KMS-11 (cell line): Measurements from ENCODE around the gene AP5Z1.

ENCODE experiments used
- H2AFZ ChIP-seq: fragments of 200-600 bp; sonication (generic); 2 replicates; pipeline ENCODE4 v1.6.1; 2016; ENCODE audit warnings: antibody characterized with exemption, mixed run types, low read depth
- H3K27ac ChIP-seq: fragments of 200-600 bp; sonication (generic); 2 replicates; pipeline ENCODE4 v1.6.1; 2016; ENCODE audit warnings: mild to moderate bottlenecking, mixed run types
- H3K27me3 ChIP-seq: fragments of 200-600 bp; sonication (generic); 2 replicates; pipeline ENCODE4 v1.6.1; 2017; ENCODE audit warnings: mild to moderate bottlenecking, low read depth, mixed run types, moderate library complexity; ENCODE audit not compliant: insufficient read depth
- H3K36me3 ChIP-seq: fragments of 200-600 bp; sonication (generic); 2 replicates; pipeline ENCODE4 v1.6.1; 2017; ENCODE audit warnings: mild to moderate bottlenecking, mixed run types; ENCODE audit not compliant: insufficient read depth
- H3K4me1 ChIP-seq: fragments of 200-600 bp; sonication (generic); 2 replicates; pipeline ENCODE4 v1.6.1; 2016; ENCODE audit warnings: mild to moderate bottlenecking, low read depth, mixed run types; ENCODE audit not compliant: poor library complexity, severe bottlenecking
- H3K4me2 ChIP-seq: fragments of 200-600 bp; sonication (generic); 2 replicates; pipeline ENCODE4 v1.7.0; 2016; ENCODE audit warnings: mild to moderate bottlenecking, mixed run types
- H3K4me3 ChIP-seq: fragments of 200-600 bp; sonication (generic); IDR thresholded peaks from 2 replicates; pipeline ENCODE4 v1.6.1; 2017; ENCODE audit warnings: low read depth, low read length, mixed read lengths; ENCODE audit not compliant: insufficient read depth
- H3K79me2 ChIP-seq: fragments of 200-600 bp; sonication (generic); 2 replicates; pipeline ENCODE4 v1.6.1; 2016; ENCODE audit warnings: low read depth, mixed run types; ENCODE audit not compliant: insufficient read depth
- H3K9ac ChIP-seq: fragments of 200-600 bp; sonication (generic); 2 replicates; pipeline ENCODE4 v1.6.1; 2016; ENCODE audit warnings: mild to moderate bottlenecking, mixed run types
- H4K20me1 ChIP-seq: fragments of 200-600 bp; sonication (generic); 2 replicates; pipeline ENCODE4 v1.6.1; 2016; ENCODE audit warnings: mild to moderate bottlenecking, mixed run types; ENCODE audit not compliant: insufficient read depth
- CTCF ChIP-seq: fragments of 200-600 bp; sonication (generic); conservative IDR thresholded peaks from 2 replicates; pipeline ENCODE4 v1.6.1; 2017; ENCODE audit warnings: low read depth, mild to moderate bottlenecking, antibody characterized with exemption, low read length, moderate library complexity, mixed read lengths

Gene AP5Z1

GRCh38 chr7:4742852-4743251 lies 32.6 kb upstream of the AP5Z1 start:
- no peaks in the 10 kb centered on the region for H3K27me3 ChIP-seq
- TF ChIP-seq CTCF, result no peak
- peak overlapping the region; percentile 73; the same call in 1 of the 2 replicates for H3K27ac ChIP-seq
- H2AFZ ChIP-seq, result no peak overlapping the region
- H3K36me3 ChIP-seq, result peaks cover under 1% of the 10 kb centered on the region
- peaks cover 76% of the 10 kb centered on the region for H3K4me1 ChIP-seq
- H3K9ac ChIP-seq, result no peak overlapping the region
- no peak overlapping the region; the same call in 1 of the 2 replicates for H3K4me2 ChIP-seq
- H3K79me2 ChIP-seq, result peaks cover 79% of the 10 kb centered on the region
- no peak overlapping the region for H3K4me3 ChIP-seq
- H4K20me1 ChIP-seq, result no peaks in the 10 kb centered on the region; the same call in 1 of the 2 replicates

- peaks cover 80% of the 10 kb centered on the region for H3K79me2 ChIP-seq
- H3K4me1 ChIP-seq, result peaks cover 61% of the 10 kb centered on the region
- no peak overlapping the region for H3K4me3 ChIP-seq
- peak overlapping the region; percentile 44; the same call in 1 of the 2 replicates for H3K9ac ChIP-seq
- H3K27me3 ChIP-seq, result no peaks in the 10 kb centered on the region
- no peak overlapping the region for H2AFZ ChIP-seq
- TF ChIP-seq CTCF, result no peak
- peak overlapping the region; percentile 98 for H3K4me2 ChIP-seq
- peaks cover 6% of the 10 kb centered on the region for H3K36me3 ChIP-seq
- peak overlapping the region; percentile 73 for H3K27ac ChIP-seq
- H4K20me1 ChIP-seq, result no peaks in the 10 kb centered on the region
Measured at GRCh38 chr7:4744391-4745264, 30.8 kb upstream of the AP5Z1 start.

- H4K20me1 ChIP-seq, result no peaks in the 10 kb centered on the region
- H3K4me3 ChIP-seq, result no peak overlapping the region
- H3K9ac ChIP-seq, result peak overlapping the region; percentile 44
- peak overlapping the region; percentile 73 for H3K27ac ChIP-seq
- H3K4me2 ChIP-seq, result peak overlapping the region; percentile 98
- H3K79me2 ChIP-seq, result peaks cover 80% of the 10 kb centered on the region
- TF ChIP-seq CTCF, result no peak
- H3K36me3 ChIP-seq, result peaks cover 6% of the 10 kb centered on the region
- no peak overlapping the region for H2AFZ ChIP-seq
- H3K4me1 ChIP-seq, result peaks cover 54% of the 10 kb centered on the region
- no peaks in the 10 kb centered on the region for H3K27me3 ChIP-seq
Measured at GRCh38 chr7:4745265-4745919, 30.0 kb upstream of the AP5Z1 start.

GRCh38 chr7:4745971-4746919 lies 29.2 kb upstream of the AP5Z1 start:
- H3K4me1 ChIP-seq, result peaks cover 53% of the 10 kb centered on the region
- no peak overlapping the region for H3K4me3 ChIP-seq
- H3K36me3 ChIP-seq, result peaks cover 6% of the 10 kb centered on the region
- peak overlapping the region; percentile 73 for H3K27ac ChIP-seq
- no peak for TF ChIP-seq CTCF
- no peaks in the 10 kb centered on the region for H3K27me3 ChIP-seq
- peak overlapping the region; percentile 44 for H3K9ac ChIP-seq
- H4K20me1 ChIP-seq, result no peaks in the 10 kb centered on the region
- H2AFZ ChIP-seq, result no peak overlapping the region
- peak overlapping the region; percentile 98 for H3K4me2 ChIP-seq
- peaks cover 79% of the 10 kb centered on the region for H3K79me2 ChIP-seq
